Effector memory CD8-positive, alpha-beta T cell (primary cell): ENCODE data around the gene PSMA7.

Experiments
- ATAC-seq: fragments of 150-1000 bp; cut with Tn5 transposase; replicated peaks from 2 replicates; pipeline ENCODE4 v1.10.0; 2021; ENCODE audit warnings: mild to moderate bottlenecking, moderate library complexity
- DNase-seq, 3 experiments: peaks; one replicate each; pipeline ENCODE4 v3.0.0; 2021
- H3K27ac Mint-ChIP-seq, 2 donors: one replicate each; pipeline ENCODE4 v1.8.0; 2022; ENCODE audit warnings: mild to moderate bottlenecking in 2 of 2, mixed read lengths in 2 of 2, moderate library complexity in 2 of 2
- H3K27me3 Mint-ChIP-seq, 2 donors: one replicate each; pipeline ENCODE4 v1.8.0; 2022; ENCODE audit warnings: mixed read lengths in 2 of 2
- H3K36me3 Mint-ChIP-seq: one replicate; pipeline ENCODE4 v1.8.0; 2022; ENCODE audit warnings: mild to moderate bottlenecking, moderate library complexity, mixed read lengths; ENCODE audit not compliant: insufficient read depth
- H3K4me1 Mint-ChIP-seq, 2 donors: one replicate each; pipeline ENCODE4 v1.8.0; 2022; ENCODE audit warnings: low read depth in 2 of 2, mixed read lengths in 2 of 2
- H3K4me3 Mint-ChIP-seq, 2 donors: one replicate each; pipeline ENCODE4 v1.8.0; 2022; ENCODE audit warnings: mild to moderate bottlenecking in 2 of 2, mixed read lengths in 2 of 2, moderate library complexity in 2 of 2
- H3K9me3 Mint-ChIP-seq, 2 donors: one replicate each; pipeline ENCODE4 v1.8.0; 2022; ENCODE audit warnings: mixed read lengths in 2 of 2

The PSMA7 gene

DNA sequence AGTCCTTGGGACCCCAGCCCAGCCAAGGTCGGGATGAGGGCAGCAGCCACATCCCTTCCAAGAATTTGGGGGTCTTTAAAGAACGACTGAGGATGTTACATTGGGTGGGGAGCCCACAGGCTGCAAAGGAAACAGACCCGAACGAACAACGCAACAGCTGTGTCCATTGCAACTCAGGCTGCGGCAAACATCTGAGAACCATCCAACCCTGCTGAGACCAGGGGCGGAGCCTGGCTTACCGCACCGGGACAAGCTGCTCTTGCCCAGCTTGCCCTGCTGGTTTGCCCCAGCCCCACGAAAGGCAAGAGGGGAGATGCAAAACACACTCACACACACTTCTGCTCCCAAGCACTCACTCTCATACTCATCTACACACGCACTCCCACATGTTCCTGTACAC, 56.0 kb downstream of the PSMA7 start:
- Mint-ChIP-seq H3K9me3 (no peaks in the 10 kb centered on the region), H3K36me3 (peaks cover 5% of the 10 kb centered on the region), H3K4me1 (no peaks in the 10 kb centered on the region), H3K27me3 (peaks cover 19 to 27% of the 10 kb centered on the region in 2 donors), H3K4me3 (no peak overlapping the region), H3K27ac (no peak overlapping the region)
- no peak for ATAC-seq
- no peak for DNase-seq
